GM23248 (cell line): ENCODE data around the gene ANGPTL4. TPM values are rescaled to one million over a fixed set of nuclear protein-coding genes. Genes with fewer than 3 reads are reported as not detected.
A peak's percentile ranks its signal among the peaks of the same experiment; 100 is the strongest.
"Not testable (repeated sequence)": the region's sequence is repeated elsewhere in the genome, so short reads cannot be mapped to it uniquely, and the experiment has no call there.

Experiments
- DNase-seq: peaks from one replicate; pipeline ENCODE4 v3.0.0-alpha.2; 2015
- H2AFZ ChIP-seq: fragments of 200-600 bp; sonication (generic); 2 replicates; pipeline ENCODE4 v1.6.1; 2016; ENCODE audit warnings: antibody characterized with exemption
- H3F3A ChIP-seq: fragments of 200-600 bp; sonication (generic); 2 replicates; pipeline ENCODE4 v1.6.1; 2016; ENCODE audit warnings: mild to moderate bottlenecking, antibody characterized with exemption, mixed run types; ENCODE audit not compliant: insufficient read depth
- H3K27ac ChIP-seq: fragments of 200-600 bp; sonication (generic); 2 replicates; pipeline ENCODE4 v1.5.1; 2016; ENCODE audit warnings: mild to moderate bottlenecking
- H3K27me3 ChIP-seq: fragments of 200-600 bp; sonication (generic); replicated peaks from 2 replicates; pipeline ENCODE4 v1.6.1; 2016; ENCODE audit warnings: mild to moderate bottlenecking; ENCODE audit not compliant: insufficient read depth
- H3K36me3 ChIP-seq: fragments of 200-600 bp; sonication (generic); 2 replicates; pipeline ENCODE4 v1.6.1; 2016; ENCODE audit warnings: low read depth, mild to moderate bottlenecking
- H3K4me1 ChIP-seq: fragments of 200-600 bp; sonication (generic); 2 replicates; pipeline ENCODE4 v1.6.1; 2016; ENCODE audit warnings: mild to moderate bottlenecking; ENCODE audit not compliant: insufficient read depth
- H3K4me2 ChIP-seq: fragments of 200-600 bp; sonication (generic); one replicate; pipeline ENCODE4 v1.6.1; 2016; ENCODE audit warnings: mild to moderate bottlenecking; ENCODE audit not compliant: unreplicated experiment
- H3K4me3 ChIP-seq: fragments of 200-600 bp; sonication (generic); 2 replicates; pipeline ENCODE4 v1.5.1; 2016; ENCODE audit warnings: mild to moderate bottlenecking
- H3K79me2 ChIP-seq: fragments of 200-600 bp; sonication (generic); 2 replicates; pipeline ENCODE4 v1.6.1; 2016; ENCODE audit warnings: mild to moderate bottlenecking; ENCODE audit not compliant: insufficient read depth
- H3K9ac ChIP-seq: fragments of 200-600 bp; sonication (generic); 2 replicates; pipeline ENCODE4 v1.6.1; 2016; ENCODE audit warnings: mild to moderate bottlenecking
- H3K9me2 ChIP-seq: fragments of 200-600 bp; sonication (generic); 2 replicates; pipeline ENCODE4 v1.6.1; 2016; ENCODE audit warnings: mixed run types, mild to moderate bottlenecking, moderate library complexity; ENCODE audit not compliant: insufficient read depth
- H3K9me3 ChIP-seq: fragments of 200-600 bp; sonication (generic); one replicate; pipeline ENCODE4 v1.6.1; 2017; ENCODE audit warnings: low read depth
- H4K20me1 ChIP-seq: fragments of 200-600 bp; sonication (generic); 2 replicates; pipeline ENCODE4 v1.6.0; 2016; ENCODE audit not compliant: insufficient read depth
- EZH2 ChIP-seq: fragments of 200-600 bp; sonication (generic); IDR thresholded peaks from 2 replicates; pipeline ENCODE4 v1.6.1; 2018; ENCODE audit warnings: antibody characterized with exemption, mild to moderate bottlenecking; ENCODE audit not compliant: insufficient read depth, poor library complexity, severe bottlenecking
- EZH2phosphoT487 ChIP-seq: fragments of 200-600 bp; sonication (generic); IDR thresholded peaks from 2 replicates; pipeline ENCODE4 v1.6.1; 2018; ENCODE audit warnings: antibody characterized with exemption, moderate library complexity, mild to moderate bottlenecking, low read depth; ENCODE audit not compliant: insufficient read depth
- WGBS, 2 experiments: methylation state at CpG; one replicate each; pipeline ENCODE4 v1.1.6; 2015 to 2017; ENCODE audit warnings: low lambda C conversion rate in 2 of 2, low coverage in 1 of 2; ENCODE audit errors: missing lambda C conversion rate in 2 of 2; 5-methylcytosine and 5-hydroxymethylcytosine counted together
- in situ Hi-C: fragments of 300-500 bp; cut with MboI; formaldehyde crosslinking; loops from 2 replicates; pipeline ENCODE4 v1.15.0; 2020
- polyA plus RNA-seq: library from polyadenylated mRNA; unstranded; fragments of >200 nt; fragmentation: Nextera tagmentation; extraction: Ambion mirVana; gene quantifications from 2 replicates; pipeline ENCODE4 v1.2.1, GENCODE V29; 2016
- total RNA-seq: library from RNA; depleted of rRNA; stranded (reverse); fragments of >200 nt; shearing (Covaris generic); gene quantifications from 2 replicates; pipeline ENCODE4 v1.2.3, GENCODE V29; 2014

The ANGPTL4 gene
- total and polyA plus RNA-seq, 2 experiments from 2014 or later, result 13.1 to 37.9 TPM

GRCh38 chr19:8342316-8342683 lies 21.7 kb upstream of the ANGPTL4 start:
- Histone ChIP-seq H3K9ac (no peak overlapping the region), H3F3A (no peaks in the 10 kb centered on the region), H3K79me2 (no peaks in the 10 kb centered on the region), H3K4me3 (no peak overlapping the region), H3K27me3 (peaks cover 12% of the 10 kb centered on the region), H3K4me2 (no peak overlapping the region), H3K4me1 (no peaks in the 10 kb centered on the region), H3K36me3 (no peaks in the 10 kb centered on the region), H3K9me2 (no peaks in the 10 kb centered on the region), H2AFZ (no peak overlapping the region), H3K27ac (no peak overlapping the region), H4K20me1 (no peaks in the 10 kb centered on the region), H3K9me3 (no peaks in the 10 kb centered on the region)
- WGBS, 2 experiments, result 26 to 38% methylated on average over 11 to 14 of the region's 14 CpGs
- in situ Hi-C loops, result no loop called here
- no peak for DNase-seq
- TF ChIP-seq EZH2phosphoT487 (no peak), EZH2 (no peak)

DNA sequence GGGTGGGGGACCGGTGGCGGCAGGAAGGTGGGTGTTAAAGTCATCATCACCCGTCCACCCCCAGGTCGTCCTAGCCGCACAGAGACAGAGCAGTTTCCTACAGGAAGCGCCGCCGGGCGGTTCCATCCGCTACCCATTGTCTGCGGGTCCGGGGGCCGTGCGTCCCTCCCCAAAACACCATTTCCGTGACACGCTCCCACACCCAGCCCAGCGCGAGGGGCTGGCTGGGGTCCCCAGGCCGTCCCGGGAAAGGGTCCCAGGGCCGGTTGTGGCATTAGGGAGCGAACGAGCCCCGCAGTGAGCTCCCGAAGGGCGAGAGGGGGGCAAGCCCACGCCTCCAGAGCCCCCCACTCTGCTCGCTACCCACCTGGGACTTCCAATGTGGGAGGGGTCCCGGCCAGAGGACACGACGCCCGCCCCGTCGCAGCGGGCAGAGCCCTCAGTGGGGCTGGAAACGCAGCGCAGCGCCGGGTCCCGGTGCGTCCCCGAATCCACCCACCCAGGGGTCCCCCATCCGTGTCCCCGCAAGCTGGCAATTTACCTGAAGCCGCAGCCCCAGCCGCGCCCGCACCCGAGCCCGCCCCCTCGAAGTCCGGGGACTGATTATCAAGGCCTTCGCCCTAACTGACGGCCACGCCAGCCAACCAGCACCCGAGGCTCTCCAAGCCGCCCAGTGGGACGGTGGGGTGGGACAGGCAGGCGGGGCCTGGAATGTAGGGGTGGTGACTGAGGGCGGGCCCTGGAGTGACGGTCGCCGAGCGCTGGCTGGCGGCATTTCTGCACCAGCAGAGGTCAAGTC lies 21.1 kb upstream of the ANGPTL4 start, which contains the start of gene KANK3:
Gene KANK3 (minus strand): TSS at position 579 of the 799 bp plus-strand sequence. CDS start 5,434 bp downstream, outside the sequence.
- TF ChIP-seq EZH2phosphoT487 (no peak), EZH2 (no peak)
- Histone ChIP-seq H3K79me2 (no peaks in the 10 kb centered on the region), H3K27me3 (peaks cover 12% of the 10 kb centered on the region), H3K9me3 (no peaks in the 10 kb centered on the region), H3K9ac (no peak within 1 kb of the TSS), H4K20me1 (no peaks in the 10 kb centered on the region), H3K4me1 (no peaks in the 10 kb centered on the region), H2AFZ (peak within 1 kb of the TSS; percentile 59; the same call in 1 of the 2 replicates), H3K27ac (no peak within 1 kb of the TSS), H3K9me2 (no peaks in the 10 kb centered on the region), H3K4me3 (peak within 1 kb of the TSS; percentile 44), H3K36me3 (no peaks in the 10 kb centered on the region), H3F3A (no peaks in the 10 kb centered on the region), H3K4me2 (no peak within 1 kb of the TSS)
- in situ Hi-C loops, result no loop called here
- 7 to 8% methylated on average over 42 to 60 of the region's 65 CpGs for WGBS, 2 experiments
- peak; percentile 91 for DNase-seq

GRCh38 chr19:8343483-8343844 lies 20.5 kb upstream of the ANGPTL4 start:
- in situ Hi-C loops, result no loop called here
- Histone ChIP-seq H3K9me2 (no peaks in the 10 kb centered on the region), H2AFZ (peak overlapping the region; percentile 59; the same call in 1 of the 2 replicates), H3K27ac (no peak overlapping the region), H3K9me3 (no peaks in the 10 kb centered on the region), H3K9ac (no peak overlapping the region), H3K79me2 (no peaks in the 10 kb centered on the region), H3F3A (no peaks in the 10 kb centered on the region), H3K36me3 (no peaks in the 10 kb centered on the region), H4K20me1 (no peaks in the 10 kb centered on the region), H3K4me3 (peak overlapping the region; percentile 44), H3K4me1 (no peaks in the 10 kb centered on the region), H3K27me3 (peaks cover 12% of the 10 kb centered on the region), H3K4me2 (no peak overlapping the region)
- WGBS, 2 experiments, result 36 to 37% methylated on average over 11 of the region's 11 CpGs
- DNase-seq, result no peak
- TF ChIP-seq EZH2 (no peak), EZH2phosphoT487 (no peak)

- H3K4me2 ChIP-seq, H3K36me3 ChIP-seq, in situ Hi-C loops, H3K9me2 ChIP-seq, DNase-seq, H3K79me2 ChIP-seq, H3K27ac ChIP-seq, H3K27me3 ChIP-seq, H2AFZ ChIP-seq, H3K9me3 ChIP-seq, H3F3A ChIP-seq, H3K4me3 ChIP-seq, H3K9ac ChIP-seq, H4K20me1 ChIP-seq: not testable (repeated sequence)
- WGBS, 2 experiments, result 68 to 69% methylated on average over 7 to 8 of the region's 8 CpGs
- H3K4me1 ChIP-seq, result peaks cover 12% of the 10 kb centered on the region
These were observed 14.2 kb upstream of the ANGPTL4 start for GRCh38 chr19:8349629-8350372.
